HepG2 (cell line): ENCODE results near the gene GUK1. TPM values are rescaled to one million over a fixed set of nuclear protein-coding genes. Genes with fewer than 3 reads are reported as not detected.
A peak's percentile ranks its signal among the peaks of the same experiment; 100 is the strongest.

ENCODE experiments used
- ESRRA ChIP-seq: sonication (generic); formaldehyde crosslinking; IDR thresholded peaks from 2 replicates; pipeline ENCODE4 v1.5.1; 2020; ENCODE audit warnings: mild to moderate bottlenecking, low read depth, missing genetic modification reagents
- FOXJ3 ChIP-seq: sonication (generic); formaldehyde crosslinking; IDR thresholded peaks from 2 replicates; pipeline ENCODE4 v1.4.0; 2020; ENCODE audit warnings: missing genetic modification reagents, mild to moderate bottlenecking, borderline replicate concordance
- FOXO1 ChIP-seq: sonication (generic); formaldehyde crosslinking; IDR thresholded peaks from 2 replicates; pipeline ENCODE4 v1.4.0; 2020; ENCODE audit warnings: missing genetic modification reagents
- MTA1 ChIP-seq: sonication (generic); formaldehyde crosslinking; IDR thresholded peaks from 2 replicates; pipeline ENCODE4 v1.4.0; 2020; ENCODE audit warnings: missing genetic modification reagents, mild to moderate bottlenecking, borderline replicate concordance
- NFE2L2 ChIP-seq: fragments of 150-350 bp; IDR thresholded peaks from 2 replicates; pipeline ENCODE4 v1.6.1; 2014; ENCODE audit warnings: low read length
- NFKB2 ChIP-seq: sonication (generic); formaldehyde crosslinking; IDR thresholded peaks from 2 replicates; pipeline ENCODE4 v1.4.0; 2020; ENCODE audit warnings: missing genetic modification reagents, borderline replicate concordance
- SNRNP70 ChIP-seq: fragments of 200-400 bp; formaldehyde crosslinking; IDR thresholded peaks from 2 replicates; pipeline ENCODE4 v1.6.1; 2017; ENCODE audit warnings: mild to moderate bottlenecking, low read depth, low read length, moderate library complexity
- SRSF1 ChIP-seq: fragments of 200-400 bp; formaldehyde crosslinking; optimal IDR thresholded peaks from 2 replicates; pipeline ENCODE3; 2017; ENCODE audit warnings: mild to moderate bottlenecking, low read depth, low read length, moderate library complexity
- TMF1 ChIP-seq: sonication (generic); formaldehyde crosslinking; IDR thresholded peaks from 2 replicates; pipeline ENCODE4 v1.8.1; 2022; ENCODE audit warnings: low read depth, missing genetic modification reagents
- ZBTB21 ChIP-seq: sonication (generic); formaldehyde crosslinking; IDR thresholded peaks from 2 replicates; pipeline ENCODE4 v1.4.0; 2020; ENCODE audit warnings: missing genetic modification reagents
- ZNF589 ChIP-seq: sonication (generic); formaldehyde crosslinking; conservative IDR thresholded peaks from 2 replicates; pipeline ENCODE4 v1.8.0; 2022; ENCODE audit warnings: mild to moderate bottlenecking, moderate library complexity, missing genetic modification reagents
- ZNF777 ChIP-seq: sonication (generic); formaldehyde crosslinking; IDR thresholded peaks from 2 replicates; pipeline ENCODE4 v1.4.0; 2020; ENCODE audit warnings: missing genetic modification reagents
- polyA plus RNA-seq, 8 experiments: library from polyadenylated mRNA; depleted of rRNA in 3 of 8; stranded (reverse) in 7 of 8; unstranded in 1 of 8; fragments of >200 nt; fragmentation: Illumina TruSeq in 4 of 8; extraction: Trizol in 4 of 8; gene quantifications; 2 replicates each; pipeline versions ENCODE4 v1.2.1 to v1.2.3, GENCODE V29; 2011 to 2016; ENCODE audit warnings: low read depth in 4 of 8, missing spikeins in 1 of 8, mixed read lengths in 1 of 8; ENCODE audit not compliant: insufficient read depth in 1 of 8
- total RNA-seq, 5 experiments: library from RNA; depleted of rRNA; stranded (reverse); fragments of >200 nt; fragmentation: Illumina TruSeq; extraction: Trizol; gene quantifications; 2 replicates each; pipeline ENCODE4 v1.2.3, GENCODE V29; 2016; ENCODE audit warnings: low read depth in 1 of 5
- TF ChIP-seq, protein P1 (sequence below): sonication (generic); formaldehyde crosslinking; IDR thresholded peaks from 2 replicates; pipeline ENCODE4 v1.4.0; 2020; ENCODE audit warnings: mild to moderate bottlenecking, low read depth, missing genetic modification reagents
- TF ChIP-seq, protein P2 (sequence below): sonication (generic); formaldehyde crosslinking; conservative IDR thresholded peaks from 2 replicates; pipeline ENCODE4 v1.8.0; 2022; ENCODE audit warnings: mild to moderate bottlenecking, moderate library complexity, missing genetic modification reagents
- TF ChIP-seq, protein P3 (sequence below): sonication (generic); formaldehyde crosslinking; IDR thresholded peaks from 2 replicates; pipeline ENCODE4 v1.8.1; 2023; ENCODE audit warnings: missing genetic modification reagents, mild to moderate bottlenecking, borderline replicate concordance
- TF ChIP-seq, protein P4 (sequence below): sonication (generic); formaldehyde crosslinking; conservative IDR thresholded peaks from 2 replicates; pipeline ENCODE4 v1.4.0; 2020; ENCODE audit warnings: mild to moderate bottlenecking, missing genetic modification reagents, moderate library complexity
- TF ChIP-seq, protein P5 (sequence below): sonication (generic); formaldehyde crosslinking; IDR thresholded peaks from 2 replicates; pipeline ENCODE4 v1.5.1; 2020; ENCODE audit warnings: missing genetic modification reagents, mild to moderate bottlenecking, borderline replicate concordance
- TF ChIP-seq, protein P6 (sequence below), 2 experiments: sonication (generic) in 1 of 2; formaldehyde crosslinking in 1 of 2; IDR thresholded peaks; 2 replicates each; pipeline versions ENCODE4 v1.4.0 to v1.6.1; 2018 to 2020; ENCODE audit warnings: missing genetic modification reagents in 2 of 2, borderline replicate concordance in 1 of 2, low read depth in 1 of 2, mild to moderate bottlenecking in 1 of 2, missing biosample characterization in 1 of 2

Gene GUK1
- total and polyA plus RNA-seq, 2 of the 13 experiments (the other 11 are each of a cell fraction or from before 2014, with no cell fraction given): 116 to 154 TPM

DNA sequence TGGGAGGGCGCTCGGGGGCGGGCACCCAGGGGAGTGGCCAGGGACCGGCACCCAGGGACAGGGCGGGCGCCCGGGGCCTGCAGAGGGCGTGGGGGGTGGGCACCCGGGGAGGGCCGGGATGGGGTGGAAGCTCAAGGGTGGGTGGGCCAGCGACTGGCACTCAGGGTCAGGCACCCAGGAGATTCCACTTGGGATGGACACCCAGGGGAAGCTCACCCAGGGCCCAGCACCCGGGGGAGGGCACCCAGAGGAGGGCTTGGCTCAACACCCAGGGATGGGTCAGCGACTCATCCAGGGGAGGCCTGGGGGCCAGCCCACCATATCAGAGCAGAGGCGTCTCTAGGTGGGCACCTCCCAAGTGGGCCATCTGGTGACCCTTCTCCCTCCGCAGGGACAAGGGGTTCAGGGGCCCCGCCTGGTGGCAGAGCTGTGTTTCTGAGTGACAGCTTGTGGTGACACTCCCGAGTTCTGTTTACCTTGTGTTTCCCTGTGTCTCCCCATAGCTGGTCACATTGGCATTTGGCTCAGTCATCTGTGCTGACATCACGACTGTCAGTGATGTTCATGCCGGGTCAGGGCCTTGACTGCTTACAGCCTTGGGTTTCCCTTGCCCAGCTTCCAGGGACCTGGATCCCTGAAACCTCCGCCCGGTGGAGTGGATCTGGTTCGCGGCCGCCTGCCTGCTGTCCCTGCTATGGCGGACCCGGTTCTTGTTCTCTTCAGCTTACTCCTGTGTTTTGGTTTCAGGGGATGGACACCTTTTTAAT, 26.3 kb downstream of the GUK1 start (continued):
- TF ChIP-seq, protein P1, sequence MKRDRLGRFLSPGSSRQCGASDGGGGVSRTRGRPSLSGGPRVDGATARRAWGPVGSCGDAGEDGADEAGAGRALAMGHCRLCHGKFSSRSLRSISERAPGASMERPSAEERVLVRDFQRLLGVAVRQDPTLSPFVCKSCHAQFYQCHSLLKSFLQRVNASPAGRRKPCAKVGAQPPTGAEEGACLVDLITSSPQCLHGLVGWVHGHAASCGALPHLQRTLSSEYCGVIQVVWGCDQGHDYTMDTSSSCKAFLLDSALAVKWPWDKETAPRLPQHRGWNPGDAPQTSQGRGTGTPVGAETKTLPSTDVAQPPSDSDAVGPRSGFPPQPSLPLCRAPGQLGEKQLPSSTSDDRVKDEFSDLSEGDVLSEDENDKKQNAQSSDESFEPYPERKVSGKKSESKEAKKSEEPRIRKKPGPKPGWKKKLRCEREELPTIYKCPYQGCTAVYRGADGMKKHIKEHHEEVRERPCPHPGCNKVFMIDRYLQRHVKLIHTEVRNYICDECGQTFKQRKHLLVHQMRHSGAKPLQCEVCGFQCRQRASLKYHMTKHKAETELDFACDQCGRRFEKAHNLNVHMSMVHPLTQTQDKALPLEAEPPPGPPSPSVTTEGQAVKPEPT (CRISPR knock-in tag): no peak
- TF ChIP-seq NFE2L2 (no peak), NFKB2 (CRISPR knock-in tag) (0 out of 2 replicates have a peak, but pooled peaks have one; percentile 20), FOXJ3 (no peak; the same call in 1 of the 2 replicates), ZBTB21 (peak; percentile 86), MTA1 (CRISPR knock-in tag) (no peak), ZNF777 (CRISPR knock-in tag) (no peak), SNRNP70 (no peak), FOXO1 (peak; percentile 61), TMF1 (CRISPR knock-in tag) (no peak; the same call in 1 of the 2 replicates), ESRRA (CRISPR knock-in tag) (no peak), ZNF589 (CRISPR knock-in tag) (0 out of 2 replicates have a peak, but pooled peaks have one; percentile 44), SRSF1 (peak; percentile 69)
- TF ChIP-seq, protein P2, sequence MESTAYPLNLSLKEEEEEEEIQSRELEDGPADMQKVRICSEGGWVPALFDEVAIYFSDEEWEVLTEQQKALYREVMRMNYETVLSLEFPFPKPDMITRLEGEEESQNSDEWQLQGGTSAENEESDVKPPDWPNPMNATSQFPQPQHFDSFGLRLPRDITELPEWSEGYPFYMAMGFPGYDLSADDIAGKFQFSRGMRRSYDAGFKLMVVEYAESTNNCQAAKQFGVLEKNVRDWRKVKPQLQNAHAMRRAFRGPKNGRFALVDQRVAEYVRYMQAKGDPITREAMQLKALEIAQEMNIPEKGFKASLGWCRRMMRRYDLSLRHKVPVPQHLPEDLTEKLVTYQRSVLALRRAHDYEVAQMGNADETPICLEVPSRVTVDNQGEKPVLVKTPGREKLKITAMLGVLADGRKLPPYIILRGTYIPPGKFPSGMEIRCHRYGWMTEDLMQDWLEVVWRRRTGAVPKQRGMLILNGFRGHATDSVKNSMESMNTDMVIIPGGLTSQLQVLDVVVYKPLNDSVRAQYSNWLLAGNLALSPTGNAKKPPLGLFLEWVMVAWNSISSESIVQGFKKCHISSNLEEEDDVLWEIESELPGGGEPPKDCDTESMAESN: no peak
- TF ChIP-seq, protein P3, sequence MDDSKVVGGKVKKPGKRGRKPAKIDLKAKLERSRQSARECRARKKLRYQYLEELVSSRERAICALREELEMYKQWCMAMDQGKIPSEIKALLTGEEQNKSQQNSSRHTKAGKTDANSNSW (CRISPR knock-in tag): no peak
- TF ChIP-seq, protein P4, sequence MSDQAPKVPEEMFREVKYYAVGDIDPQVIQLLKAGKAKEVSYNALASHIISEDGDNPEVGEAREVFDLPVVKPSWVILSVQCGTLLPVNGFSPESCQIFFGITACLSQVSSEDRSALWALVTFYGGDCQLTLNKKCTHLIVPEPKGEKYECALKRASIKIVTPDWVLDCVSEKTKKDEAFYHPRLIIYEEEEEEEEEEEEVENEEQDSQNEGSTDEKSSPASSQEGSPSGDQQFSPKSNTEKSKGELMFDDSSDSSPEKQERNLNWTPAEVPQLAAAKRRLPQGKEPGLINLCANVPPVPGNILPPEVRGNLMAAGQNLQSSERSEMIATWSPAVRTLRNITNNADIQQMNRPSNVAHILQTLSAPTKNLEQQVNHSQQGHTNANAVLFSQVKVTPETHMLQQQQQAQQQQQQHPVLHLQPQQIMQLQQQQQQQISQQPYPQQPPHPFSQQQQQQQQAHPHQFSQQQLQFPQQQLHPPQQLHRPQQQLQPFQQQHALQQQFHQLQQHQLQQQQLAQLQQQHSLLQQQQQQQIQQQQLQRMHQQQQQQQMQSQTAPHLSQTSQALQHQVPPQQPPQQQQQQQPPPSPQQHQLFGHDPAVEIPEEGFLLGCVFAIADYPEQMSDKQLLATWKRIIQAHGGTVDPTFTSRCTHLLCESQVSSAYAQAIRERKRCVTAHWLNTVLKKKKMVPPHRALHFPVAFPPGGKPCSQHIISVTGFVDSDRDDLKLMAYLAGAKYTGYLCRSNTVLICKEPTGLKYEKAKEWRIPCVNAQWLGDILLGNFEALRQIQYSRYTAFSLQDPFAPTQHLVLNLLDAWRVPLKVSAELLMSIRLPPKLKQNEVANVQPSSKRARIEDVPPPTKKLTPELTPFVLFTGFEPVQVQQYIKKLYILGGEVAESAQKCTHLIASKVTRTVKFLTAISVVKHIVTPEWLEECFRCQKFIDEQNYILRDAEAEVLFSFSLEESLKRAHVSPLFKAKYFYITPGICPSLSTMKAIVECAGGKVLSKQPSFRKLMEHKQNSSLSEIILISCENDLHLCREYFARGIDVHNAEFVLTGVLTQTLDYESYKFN (CRISPR knock-in tag): no peak
- TF ChIP-seq, protein P5, sequence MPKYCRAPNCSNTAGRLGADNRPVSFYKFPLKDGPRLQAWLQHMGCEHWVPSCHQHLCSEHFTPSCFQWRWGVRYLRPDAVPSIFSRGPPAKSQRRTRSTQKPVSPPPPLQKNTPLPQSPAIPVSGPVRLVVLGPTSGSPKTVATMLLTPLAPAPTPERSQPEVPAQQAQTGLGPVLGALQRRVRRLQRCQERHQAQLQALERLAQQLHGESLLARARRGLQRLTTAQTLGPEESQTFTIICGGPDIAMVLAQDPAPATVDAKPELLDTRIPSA (CRISPR knock-in tag): no peak
- TF ChIP-seq, protein P6, sequence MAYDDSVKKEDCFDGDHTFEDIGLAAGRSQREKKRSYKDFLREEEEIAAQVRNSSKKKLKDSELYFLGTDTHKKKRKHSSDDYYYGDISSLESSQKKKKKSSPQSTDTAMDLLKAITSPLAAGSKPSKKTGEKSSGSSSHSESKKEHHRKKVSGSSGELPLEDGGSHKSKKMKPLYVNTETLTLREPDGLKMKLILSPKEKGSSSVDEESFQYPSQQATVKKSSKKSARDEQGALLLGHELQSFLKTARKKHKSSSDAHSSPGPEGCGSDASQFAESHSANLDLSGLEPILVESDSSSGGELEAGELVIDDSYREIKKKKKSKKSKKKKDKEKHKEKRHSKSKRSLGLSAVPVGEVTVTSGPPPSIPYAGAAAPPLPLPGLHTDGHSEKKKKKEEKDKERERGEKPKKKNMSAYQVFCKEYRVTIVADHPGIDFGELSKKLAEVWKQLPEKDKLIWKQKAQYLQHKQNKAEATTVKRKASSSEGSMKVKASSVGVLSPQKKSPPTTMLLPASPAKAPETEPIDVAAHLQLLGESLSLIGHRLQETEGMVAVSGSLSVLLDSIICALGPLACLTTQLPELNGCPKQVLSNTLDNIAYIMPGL (CRISPR knock-in tag; IDR thresholded peaks at IDR 0.05; ENCODE audit: borderline replicate concordance in 1 of 2, low read depth in 1 of 2): 0 out of 4 replicates have a peak, but pooled peaks of 1 of the 2 experiments have one; percentile 26
